Stimulated activated CD4-positive, alpha-beta T cell treated with anti-CD3 and anti-CD28 coated beads, Interleukin-1b, Interleukin-23, amount 100 ng/mL, for 24 hours (primary cell): Measurements from ENCODE around the gene ACAD9.
"Not testable (repeated sequence)": the region's sequence is repeated elsewhere in the genome, so short reads cannot be mapped to it uniquely, and the experiment has no call there.

Experiments used
- DNase-seq, 4 experiments: peaks; one replicate each; pipeline ENCODE4 v3.0.0-alpha.2; 2020; ENCODE audit warnings: low read depth in 4 of 4, low spot score in 1 of 4

ACAD9 gene

GRCh38 chr3:128859630-128860029 is 19.8 kb upstream of the ACAD9 start:
- no peak for DNase-seq

- DNase-seq: no peak
Observed at GRCh38 chr3:128861491-128861890, 17.9 kb upstream of the ACAD9 start.

GRCh38 chr3:128863560-128863959 is 15.9 kb upstream of the ACAD9 start:
- no peak for DNase-seq

GRCh38 chr3:128864351-128864811 is 15.0 kb upstream of the ACAD9 start:
- no peak for DNase-seq

- DNase-seq: not testable (repeated sequence)
Observed at GRCh38 chr3:128864849-128865804, 14.3 kb upstream of the ACAD9 start.

- no peak for DNase-seq
Observed at GRCh38 chr3:128867200-128868125, 12.0 kb upstream of the ACAD9 start.

- no peak for DNase-seq
Observed at GRCh38 chr3:128870347-128870746, 9.1 kb upstream of the ACAD9 start.

GRCh38 chr3:128872282-128872681 is 7.1 kb upstream of the ACAD9 start:
- no peak for DNase-seq

- DNase-seq: no peak
Observed at GRCh38 chr3:128872744-128873143, 6.7 kb upstream of the ACAD9 start.

- no peak for DNase-seq
Observed at GRCh38 chr3:128873244-128874022, 6.0 kb upstream of the ACAD9 start.

GRCh38 chr3:128874481-128875180 is 4.8 kb upstream of the ACAD9 start:
- no peak for DNase-seq

GRCh38 chr3:128875556-128876120 is 3.8 kb upstream of the ACAD9 start:
- peak; percentile 23 to 52 (median 45) for DNase-seq

- no peak for DNase-seq
Observed at GRCh38 chr3:128878011-128878457, 1.4 kb upstream of the ACAD9 start.

GRCh38 chr3:128878556-128879124 is 780 bp upstream of the ACAD9 start:
- peak in 2 of 4 experiments; percentile 5 to 10 for DNase-seq

- DNase-seq: no peak
Observed at GRCh38 chr3:128879991-128880390, 571 bp downstream of the ACAD9 start.

- DNase-seq: not testable (repeated sequence)
Observed at GRCh38 chr3:128880455-128880854, 1.0 kb downstream of the ACAD9 start.

GRCh38 chr3:128881576-128881975 is 2.2 kb downstream of the ACAD9 start:
- DNase-seq: no peak

- no peak for DNase-seq
Observed at GRCh38 chr3:128882719-128883118, 3.3 kb downstream of the ACAD9 start.

- DNase-seq: no peak
Observed at GRCh38 chr3:128884992-128885391, 5.6 kb downstream of the ACAD9 start.
